Subcutaneous abdominal adipose tissue (tissue), 5 donors: Measurements from ENCODE around the gene RAB37.
A peak's percentile ranks its signal among the peaks of the same experiment; 100 is the strongest.

Experiments
- H3K27ac ChIP-seq: one replicate; pipeline ENCODE4 v1.7.0; 2013; ENCODE audit warnings: low read depth, mild to moderate bottlenecking, inconsistent platforms, low read length, moderate library complexity
- H3K27me3 ChIP-seq, 5 donors: one replicate each; pipeline ENCODE4 v1.7.0; 2013; ENCODE audit warnings: low read length in 5 of 5, inconsistent platforms in 1 of 5; ENCODE audit not compliant: control insufficient read depth in 5 of 5, insufficient read depth in 4 of 5
- H3K36me3 ChIP-seq, 5 donors: one replicate each; pipeline ENCODE4 v1.7.0; 2013; ENCODE audit warnings: low read length in 5 of 5; ENCODE audit not compliant: control insufficient read depth in 5 of 5, insufficient read depth in 5 of 5
- H3K4me1 ChIP-seq, 5 donors: one replicate each; pipeline ENCODE4 v1.7.0; 2013; ENCODE audit warnings: low read length in 5 of 5, mild to moderate bottlenecking in 3 of 5, moderate library complexity in 1 of 5; ENCODE audit not compliant: control insufficient read depth in 5 of 5, insufficient read depth in 5 of 5
- H3K4me3 ChIP-seq, 5 donors: one replicate each; pipeline ENCODE4 v1.7.0; 2013; ENCODE audit warnings: low read length in 5 of 5, low read depth in 1 of 5
- H3K9ac ChIP-seq, 5 donors: one replicate each; pipeline ENCODE4 v1.7.0; 2013; ENCODE audit warnings: low read length in 5 of 5, mild to moderate bottlenecking in 4 of 5, moderate library complexity in 3 of 5
- H3K9me3 ChIP-seq, 5 donors: one replicate each; pipeline ENCODE4 v1.7.0; 2013; ENCODE audit warnings: low read length in 5 of 5; ENCODE audit not compliant: control insufficient read depth in 5 of 5
- donor health status: healthy.
- donor health status: healthy.
- donor health status: healthy.
- donor health status: healthy.
- donor health status: healthy.

RAB37 gene

GRCh38 chr17:74764751-74765286, 27.8 kb downstream of the RAB37 start:
- Histone ChIP-seq H3K9ac (no peak overlapping the region), H3K4me3 (no peak overlapping the region), H3K36me3 (peaks cover 0 to 17% (median 16%) of the 10 kb centered on the region in 5 donors), H3K27ac (no peak overlapping the region), H3K27me3 (no peaks in the 10 kb centered on the region), H3K4me1 (peaks cover 2 to 35% (median 10%) of the 10 kb centered on the region in 5 donors), H3K9me3 (no peaks in the 10 kb centered on the region)

GRCh38 chr17:74766413-74766812, 29.4 kb downstream of the RAB37 start:
- no peak overlapping the region for H3K4me3 ChIP-seq
- H3K9me3 ChIP-seq: no peaks in the 10 kb centered on the region
- H3K36me3 ChIP-seq: peaks cover 0 to 33% (median 31%) of the 10 kb centered on the region in 5 donors
- no peak overlapping the region for H3K9ac ChIP-seq
- no peaks in the 10 kb centered on the region for H3K27me3 ChIP-seq
- H3K4me1 ChIP-seq: peaks cover 0 to 22% (median 5%) of the 10 kb centered on the region in 5 donors
- H3K27ac ChIP-seq: no peak overlapping the region

GRCh38 chr17:74767111-74767516, 30.1 kb downstream of the RAB37 start:
- Histone ChIP-seq H3K9me3 (no peaks in the 10 kb centered on the region), H3K36me3 (peaks cover 0 to 40% (median 38%) of the 10 kb centered on the region in 5 donors), H3K4me3 (no peak overlapping the region), H3K27ac (no peak overlapping the region), H3K9ac (peak overlapping the region in 2 of 5 donors; percentile 3 to 7), H3K27me3 (no peaks in the 10 kb centered on the region), H3K4me1 (peaks cover 0 to 22% (median 5%) of the 10 kb centered on the region in 5 donors)

- Histone ChIP-seq H3K9ac (peak overlapping the region in 1 of 5 donors; percentile 7), H3K36me3 (peaks cover 0 to 51% (median 50%) of the 10 kb centered on the region in 5 donors), H3K9me3 (no peaks in the 10 kb centered on the region), H3K4me1 (peaks cover 0 to 22% (median 5%) of the 10 kb centered on the region in 5 donors), H3K27ac (no peak overlapping the region), H3K4me3 (no peak overlapping the region), H3K27me3 (no peaks in the 10 kb centered on the region)
These were observed 31.2 kb downstream of the RAB37 start for GRCh38 chr17:74768069-74768762.

- Histone ChIP-seq H3K27me3 (no peaks in the 10 kb centered on the region), H3K9me3 (no peaks in the 10 kb centered on the region), H3K4me1 (peaks cover 0 to 19% (median 5%) of the 10 kb centered on the region in 5 donors), H3K9ac (peak overlapping the region in 1 of 5 donors; percentile 7), H3K4me3 (no peak overlapping the region), H3K36me3 (peaks cover 0 to 56% (median 55%) of the 10 kb centered on the region in 5 donors), H3K27ac (no peak overlapping the region)
These were observed 31.7 kb downstream of the RAB37 start for GRCh38 chr17:74768763-74769114.

- peak overlapping the region in 1 of 5 donors; percentile 7 for H3K9ac ChIP-seq
- H3K36me3 ChIP-seq: peaks cover 0 to 59% (median 55%) of the 10 kb centered on the region in 5 donors
- peaks cover 0 to 19% (median 5%) of the 10 kb centered on the region in 5 donors for H3K4me1 ChIP-seq
- H3K27me3 ChIP-seq: no peaks in the 10 kb centered on the region
- no peak overlapping the region for H3K27ac ChIP-seq
- no peak overlapping the region for H3K4me3 ChIP-seq
- no peaks in the 10 kb centered on the region for H3K9me3 ChIP-seq
These were observed 32.3 kb downstream of the RAB37 start for GRCh38 chr17:74769266-74769855.

GRCh38 chr17:74769856-74770497, 32.9 kb downstream of the RAB37 start:
- Histone ChIP-seq H3K9me3 (no peaks in the 10 kb centered on the region), H3K4me3 (no peak overlapping the region), H3K36me3 (peaks cover 0 to 59% (median 52%) of the 10 kb centered on the region in 5 donors), H3K9ac (no peak overlapping the region), H3K4me1 (peaks cover 0 to 19% (median 5%) of the 10 kb centered on the region in 5 donors), H3K27ac (no peak overlapping the region), H3K27me3 (no peaks in the 10 kb centered on the region)

GRCh38 chr17:74770498-74771318, 33.7 kb downstream of the RAB37 start:
- no peak overlapping the region for H3K4me3 ChIP-seq

GRCh38 chr17:74771319-74771914, 34.4 kb downstream of the RAB37 start:
- peaks cover 0 to 59% (median 52%) of the 10 kb centered on the region in 5 donors for H3K36me3 ChIP-seq
- H3K27me3 ChIP-seq: no peaks in the 10 kb centered on the region
- H3K9me3 ChIP-seq: no peaks in the 10 kb centered on the region
- no peak overlapping the region for H3K9ac ChIP-seq
- no peak overlapping the region for H3K27ac ChIP-seq
- H3K4me3 ChIP-seq: no peak overlapping the region
- H3K4me1 ChIP-seq: peaks cover 5 to 30% (median 16%) of the 10 kb centered on the region in 5 donors

More at GRCh38 chr17:74770498-74771318, 33.7 kb downstream of the RAB37 start:
- Histone ChIP-seq H3K27me3 (no peaks in the 10 kb centered on the region), H3K4me1 (peaks cover 3 to 27% (median 12%) of the 10 kb centered on the region in 5 donors), H3K36me3 (peaks cover 0 to 59% (median 52%) of the 10 kb centered on the region in 5 donors), H3K9me3 (no peaks in the 10 kb centered on the region), H3K9ac (no peak overlapping the region), H3K27ac (no peak overlapping the region)
